Liver (tissue), 3 donors: ENCODE results near the gene PPA2.

Experiments
- EGR1 ChIP-seq, 2 donors: IDR thresholded peaks; 2 replicates each; pipeline ENCODE4 v1.6.1; 2016 to 2018; ENCODE audit warnings: antibody characterized with exemption in 2 of 2, low read depth in 2 of 2
- FOXA1 ChIP-seq: IDR thresholded peaks from 2 replicates; pipeline ENCODE4 v1.6.1; 2016; ENCODE audit warnings: antibody characterized with exemption
- GABPA ChIP-seq, 2 donors: IDR thresholded peaks in 1 of 2; conservative IDR thresholded peaks in 1 of 2; 2 replicates each; pipeline ENCODE4 v1.6.1; 2016; ENCODE audit warnings: antibody characterized with exemption in 2 of 2, mild to moderate bottlenecking in 1 of 2, moderate library complexity in 1 of 2
- JUND ChIP-seq, 2 donors: IDR thresholded peaks; 2 replicates each; pipeline ENCODE4 v1.6.1; 2016; ENCODE audit warnings: antibody characterized with exemption in 2 of 2
- RAD21 ChIP-seq, 2 donors: IDR thresholded peaks; 2 replicates each; pipeline ENCODE4 v1.6.1; 2016; ENCODE audit warnings: antibody characterized with exemption in 2 of 2, mild to moderate bottlenecking in 2 of 2
- RXRA ChIP-seq, 2 donors: IDR thresholded peaks; 2 replicates each; pipeline ENCODE4 v1.6.1; 2017 to 2018; ENCODE audit warnings: antibody characterized with exemption in 2 of 2, mild to moderate bottlenecking in 1 of 2
- SP1 ChIP-seq: IDR thresholded peaks from 2 replicates; pipeline ENCODE4 v1.6.1; 2018; ENCODE audit warnings: antibody characterized with exemption, mild to moderate bottlenecking
- TAF1 ChIP-seq: conservative IDR thresholded peaks from 2 replicates; pipeline ENCODE4 v1.6.1; 2016; ENCODE audit warnings: antibody characterized with exemption, mild to moderate bottlenecking
- TF ChIP-seq, protein P1 (sequence below): fragments of 150-350 bp; IDR thresholded peaks from 2 replicates; pipeline ENCODE4 v1.5.1; 2017; ENCODE audit warnings: improper control_type of control experiment, low read depth, low read length; ENCODE audit not compliant: missing input control
- TF ChIP-seq, protein P2 (sequence below): IDR thresholded peaks from 2 replicates; pipeline ENCODE4 v1.6.1; 2016; ENCODE audit warnings: antibody characterized with exemption
- TF ChIP-seq, protein P3 (sequence below): IDR thresholded peaks from 2 replicates; pipeline ENCODE4 v1.6.1; 2016; ENCODE audit warnings: antibody characterized with exemption
- TF ChIP-seq, protein P4 (sequence below): IDR thresholded peaks from 2 replicates; pipeline ENCODE4 v1.6.1; 2016; ENCODE audit warnings: antibody characterized with exemption, mild to moderate bottlenecking
- TF ChIP-seq, protein P5 (sequence below): IDR thresholded peaks from 2 replicates; pipeline ENCODE4 v1.6.1; 2016; ENCODE audit warnings: antibody characterized with exemption
- donor health status: healthy.
- donor health status: healthy.

DNA sequence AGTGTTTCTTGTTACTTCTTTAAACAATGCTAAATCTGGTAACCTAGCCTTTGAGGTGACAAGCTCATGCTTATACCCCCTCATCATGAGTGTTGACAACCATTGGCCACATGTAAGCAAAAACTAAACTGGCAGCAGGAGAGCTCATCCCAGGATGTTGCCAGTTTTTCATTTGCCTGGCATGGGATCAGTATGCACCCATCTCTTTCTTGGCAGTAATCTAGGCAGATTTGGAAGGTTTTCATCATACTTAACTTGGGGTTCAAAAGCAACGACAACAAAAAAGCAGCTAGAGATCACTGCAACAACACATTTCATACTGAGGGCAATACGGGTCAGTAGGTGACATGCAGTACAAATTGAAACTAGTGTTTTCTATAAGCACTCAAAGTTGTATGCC lies 122.0 kb downstream of the PPA2 start:
- TF ChIP-seq, protein P1, sequence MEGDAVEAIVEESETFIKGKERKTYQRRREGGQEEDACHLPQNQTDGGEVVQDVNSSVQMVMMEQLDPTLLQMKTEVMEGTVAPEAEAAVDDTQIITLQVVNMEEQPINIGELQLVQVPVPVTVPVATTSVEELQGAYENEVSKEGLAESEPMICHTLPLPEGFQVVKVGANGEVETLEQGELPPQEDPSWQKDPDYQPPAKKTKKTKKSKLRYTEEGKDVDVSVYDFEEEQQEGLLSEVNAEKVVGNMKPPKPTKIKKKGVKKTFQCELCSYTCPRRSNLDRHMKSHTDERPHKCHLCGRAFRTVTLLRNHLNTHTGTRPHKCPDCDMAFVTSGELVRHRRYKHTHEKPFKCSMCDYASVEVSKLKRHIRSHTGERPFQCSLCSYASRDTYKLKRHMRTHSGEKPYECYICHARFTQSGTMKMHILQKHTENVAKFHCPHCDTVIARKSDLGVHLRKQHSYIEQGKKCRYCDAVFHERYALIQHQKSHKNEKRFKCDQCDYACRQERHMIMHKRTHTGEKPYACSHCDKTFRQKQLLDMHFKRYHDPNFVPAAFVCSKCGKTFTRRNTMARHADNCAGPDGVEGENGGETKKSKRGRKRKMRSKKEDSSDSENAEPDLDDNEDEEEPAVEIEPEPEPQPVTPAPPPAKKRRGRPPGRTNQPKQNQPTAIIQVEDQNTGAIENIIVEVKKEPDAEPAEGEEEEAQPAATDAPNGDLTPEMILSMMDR = no peak
- TF ChIP-seq SP1 = no peak
- no peak for TF ChIP-seq RXRA (IDR thresholded peaks at IDR 0.05)
- TF ChIP-seq, protein P2, sequence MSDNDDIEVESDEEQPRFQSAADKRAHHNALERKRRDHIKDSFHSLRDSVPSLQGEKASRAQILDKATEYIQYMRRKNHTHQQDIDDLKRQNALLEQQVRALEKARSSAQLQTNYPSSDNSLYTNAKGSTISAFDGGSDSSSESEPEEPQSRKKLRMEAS = no peak
- TF ChIP-seq, protein P3, sequence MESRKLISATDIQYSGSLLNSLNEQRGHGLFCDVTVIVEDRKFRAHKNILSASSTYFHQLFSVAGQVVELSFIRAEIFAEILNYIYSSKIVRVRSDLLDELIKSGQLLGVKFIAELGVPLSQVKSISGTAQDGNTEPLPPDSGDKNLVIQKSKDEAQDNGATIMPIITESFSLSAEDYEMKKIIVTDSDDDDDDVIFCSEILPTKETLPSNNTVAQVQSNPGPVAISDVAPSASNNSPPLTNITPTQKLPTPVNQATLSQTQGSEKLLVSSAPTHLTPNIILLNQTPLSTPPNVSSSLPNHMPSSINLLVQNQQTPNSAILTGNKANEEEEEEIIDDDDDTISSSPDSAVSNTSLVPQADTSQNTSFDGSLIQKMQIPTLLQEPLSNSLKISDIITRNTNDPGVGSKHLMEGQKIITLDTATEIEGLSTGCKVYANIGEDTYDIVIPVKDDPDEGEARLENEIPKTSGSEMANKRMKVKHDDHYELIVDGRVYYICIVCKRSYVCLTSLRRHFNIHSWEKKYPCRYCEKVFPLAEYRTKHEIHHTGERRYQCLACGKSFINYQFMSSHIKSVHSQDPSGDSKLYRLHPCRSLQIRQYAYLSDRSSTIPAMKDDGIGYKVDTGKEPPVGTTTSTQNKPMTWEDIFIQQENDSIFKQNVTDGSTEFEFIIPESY = no peak
- TF ChIP-seq GABPA (IDR thresholded peaks at IDR 0.05 in 1 of 2, conservative IDR thresholded peaks at IDR 0.05 in 1 of 2) = no peak
- TF ChIP-seq, protein P4, sequence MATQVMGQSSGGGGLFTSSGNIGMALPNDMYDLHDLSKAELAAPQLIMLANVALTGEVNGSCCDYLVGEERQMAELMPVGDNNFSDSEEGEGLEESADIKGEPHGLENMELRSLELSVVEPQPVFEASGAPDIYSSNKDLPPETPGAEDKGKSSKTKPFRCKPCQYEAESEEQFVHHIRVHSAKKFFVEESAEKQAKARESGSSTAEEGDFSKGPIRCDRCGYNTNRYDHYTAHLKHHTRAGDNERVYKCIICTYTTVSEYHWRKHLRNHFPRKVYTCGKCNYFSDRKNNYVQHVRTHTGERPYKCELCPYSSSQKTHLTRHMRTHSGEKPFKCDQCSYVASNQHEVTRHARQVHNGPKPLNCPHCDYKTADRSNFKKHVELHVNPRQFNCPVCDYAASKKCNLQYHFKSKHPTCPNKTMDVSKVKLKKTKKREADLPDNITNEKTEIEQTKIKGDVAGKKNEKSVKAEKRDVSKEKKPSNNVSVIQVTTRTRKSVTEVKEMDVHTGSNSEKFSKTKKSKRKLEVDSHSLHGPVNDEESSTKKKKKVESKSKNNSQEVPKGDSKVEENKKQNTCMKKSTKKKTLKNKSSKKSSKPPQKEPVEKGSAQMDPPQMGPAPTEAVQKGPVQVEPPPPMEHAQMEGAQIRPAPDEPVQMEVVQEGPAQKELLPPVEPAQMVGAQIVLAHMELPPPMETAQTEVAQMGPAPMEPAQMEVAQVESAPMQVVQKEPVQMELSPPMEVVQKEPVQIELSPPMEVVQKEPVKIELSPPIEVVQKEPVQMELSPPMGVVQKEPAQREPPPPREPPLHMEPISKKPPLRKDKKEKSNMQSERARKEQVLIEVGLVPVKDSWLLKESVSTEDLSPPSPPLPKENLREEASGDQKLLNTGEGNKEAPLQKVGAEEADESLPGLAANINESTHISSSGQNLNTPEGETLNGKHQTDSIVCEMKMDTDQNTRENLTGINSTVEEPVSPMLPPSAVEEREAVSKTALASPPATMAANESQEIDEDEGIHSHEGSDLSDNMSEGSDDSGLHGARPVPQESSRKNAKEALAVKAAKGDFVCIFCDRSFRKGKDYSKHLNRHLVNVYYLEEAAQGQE = no peak
- no peak for TF ChIP-seq RAD21 (IDR thresholded peaks at IDR 0.05)
- TF ChIP-seq JUND (IDR thresholded peaks at IDR 0.05) = no peak
- TF ChIP-seq FOXA1 = no peak
- no peak for TF ChIP-seq EGR1 (IDR thresholded peaks at IDR 0.05; ENCODE audit: low read depth in 2 of 2)
- TF ChIP-seq, protein P5, sequence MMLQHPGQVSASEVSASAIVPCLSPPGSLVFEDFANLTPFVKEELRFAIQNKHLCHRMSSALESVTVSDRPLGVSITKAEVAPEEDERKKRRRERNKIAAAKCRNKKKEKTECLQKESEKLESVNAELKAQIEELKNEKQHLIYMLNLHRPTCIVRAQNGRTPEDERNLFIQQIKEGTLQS = no peak
- no peak for TF ChIP-seq TAF1
